Measurements from ENCODE around the gene ARL6IP1. TPM values are rescaled to one million over a fixed set of nuclear protein-coding genes. Genes with fewer than 3 reads are reported as not detected.
A peak's percentile ranks its signal among the peaks of the same experiment; 100 is the strongest.

The ARL6IP1 gene
- 120 and 287 TPM in 2 replicates for total RNA-seq (2014; rRNA removed; shearing (Covaris generic); ENCODE audit: low replicate concordance)

GRCh38 chr16:18801145-18801972, at the start of gene ARL6IP1:
TSS of gene ARL6IP1 (minus strand) at chr16:18801549. CDS start at chr16:18801466, 83 bp downstream.
- H3K9ac ChIP-seq (ENCODE audit: low read length) = peak within 1 kb of the TSS; percentile 92
- H3K27ac ChIP-seq (ENCODE audit: low read length) = peak within 1 kb of the TSS; percentile 73
- peaks cover 22% of the 10 kb centered on the region for H4K20me1 ChIP-seq (ENCODE audit: insufficient read depth, low read depth, low read length)
- H3K4me2 ChIP-seq (ENCODE audit: low read depth, low read length, poor library complexity, severe bottlenecking) = peak within 1 kb of the TSS; percentile 91
- peak within 1 kb of the TSS; percentile 92 for H3K4me3 ChIP-seq (ENCODE audit: low read length)
- peak; percentile 99 for DNase-seq
- peaks cover 34% of the 10 kb centered on the region for H3K36me3 ChIP-seq (ENCODE audit: insufficient read depth, low read length)
- no peaks in the 10 kb centered on the region for H3K27me3 ChIP-seq (ENCODE audit: low read length)
- H2AFZ ChIP-seq (ENCODE audit: low read length) = peak within 1 kb of the TSS; percentile 18; the same call in 1 of the 2 replicates
- peaks cover 55% of the 10 kb centered on the region for H3K79me2 ChIP-seq (ENCODE audit: low read length)
- H3K4me1 ChIP-seq (ENCODE audit: low read length) = peaks cover 17% of the 10 kb centered on the region
- H3K9me3 ChIP-seq (ENCODE audit: low read length) = no peaks in the 10 kb centered on the region
- H3K9me2 ChIP-seq (replicated peaks; ENCODE audit: insufficient read depth, low read length) = no peaks in the 10 kb centered on the region

- Histone ChIP-seq H3K27ac (ENCODE audit: low read length) (no peak overlapping the region), H3K79me2 (ENCODE audit: low read length) (peaks cover 19% of the 10 kb centered on the region), H3K36me3 (ENCODE audit: insufficient read depth, low read length) (peaks cover 72% of the 10 kb centered on the region), H2AFZ (ENCODE audit: low read length) (no peak overlapping the region), H3K4me2 (ENCODE audit: low read depth, low read length, poor library complexity, severe bottlenecking) (no peak overlapping the region), H3K9me2 (replicated peaks; ENCODE audit: insufficient read depth, low read length) (no peaks in the 10 kb centered on the region), H3K4me1 (ENCODE audit: low read length) (no peaks in the 10 kb centered on the region), H3K27me3 (ENCODE audit: low read length) (no peaks in the 10 kb centered on the region), H3K9me3 (ENCODE audit: low read length) (no peaks in the 10 kb centered on the region), H4K20me1 (ENCODE audit: insufficient read depth, low read depth, low read length) (no peaks in the 10 kb centered on the region), H3K9ac (ENCODE audit: low read length) (no peak overlapping the region), H3K4me3 (ENCODE audit: low read length) (no peak overlapping the region)
- DNase-seq = no peak
These were observed 45.1 kb upstream of the ARL6IP1 start for GRCh38 chr16:18846416-18846815.

GRCh38 chr16:18842565-18842964, 41.2 kb upstream of the ARL6IP1 start:
- no peak overlapping the region for H3K4me2 ChIP-seq (ENCODE audit: low read depth, low read length, poor library complexity, severe bottlenecking)
- H3K4me3 ChIP-seq (ENCODE audit: low read length) = no peak overlapping the region
- no peaks in the 10 kb centered on the region for H4K20me1 ChIP-seq (ENCODE audit: insufficient read depth, low read depth, low read length)
- no peak overlapping the region for H3K27ac ChIP-seq (ENCODE audit: low read length)
- no peaks in the 10 kb centered on the region for H3K4me1 ChIP-seq (ENCODE audit: low read length)
- no peak overlapping the region for H3K9ac ChIP-seq (ENCODE audit: low read length)
- no peaks in the 10 kb centered on the region for H3K27me3 ChIP-seq (ENCODE audit: low read length)
- no peak overlapping the region for H2AFZ ChIP-seq (ENCODE audit: low read length)
- no peaks in the 10 kb centered on the region for H3K9me3 ChIP-seq (ENCODE audit: low read length)
- peaks cover 77% of the 10 kb centered on the region for H3K36me3 ChIP-seq (ENCODE audit: insufficient read depth, low read length)
- H3K79me2 ChIP-seq (ENCODE audit: low read length) = peaks cover 19% of the 10 kb centered on the region
- no peaks in the 10 kb centered on the region for H3K9me2 ChIP-seq (replicated peaks; ENCODE audit: insufficient read depth, low read length)
- DNase-seq = no peak

GRCh38 chr16:18841833-18842525, 40.6 kb upstream of the ARL6IP1 start:
- Histone ChIP-seq H3K36me3 (ENCODE audit: insufficient read depth, low read length) (peaks cover 79% of the 10 kb centered on the region), H3K4me3 (ENCODE audit: low read length) (no peak overlapping the region), H2AFZ (ENCODE audit: low read length) (no peak overlapping the region), H3K9ac (ENCODE audit: low read length) (no peak overlapping the region), H4K20me1 (ENCODE audit: insufficient read depth, low read depth, low read length) (no peaks in the 10 kb centered on the region), H3K27me3 (ENCODE audit: low read length) (no peaks in the 10 kb centered on the region), H3K9me2 (replicated peaks; ENCODE audit: insufficient read depth, low read length) (no peaks in the 10 kb centered on the region), H3K79me2 (ENCODE audit: low read length) (peaks cover 19% of the 10 kb centered on the region), H3K9me3 (ENCODE audit: low read length) (no peaks in the 10 kb centered on the region), H3K4me2 (ENCODE audit: low read depth, low read length, poor library complexity, severe bottlenecking) (no peak overlapping the region), H3K27ac (ENCODE audit: low read length) (no peak overlapping the region), H3K4me1 (ENCODE audit: low read length) (no peaks in the 10 kb centered on the region)
- no peak for DNase-seq

GRCh38 chr16:18839555-18839954, 38.2 kb upstream of the ARL6IP1 start:
- no peaks in the 10 kb centered on the region for H3K9me2 ChIP-seq (replicated peaks; ENCODE audit: insufficient read depth, low read length)
- no peak overlapping the region for H3K4me3 ChIP-seq (ENCODE audit: low read length)
- no peak overlapping the region for H3K9ac ChIP-seq (ENCODE audit: low read length)
- no peaks in the 10 kb centered on the region for H4K20me1 ChIP-seq (ENCODE audit: insufficient read depth, low read depth, low read length)
- no peak for DNase-seq
- H3K79me2 ChIP-seq (ENCODE audit: low read length) = peaks cover 7% of the 10 kb centered on the region
- no peak overlapping the region for H2AFZ ChIP-seq (ENCODE audit: low read length)
- H3K4me1 ChIP-seq (ENCODE audit: low read length) = no peaks in the 10 kb centered on the region
- no peaks in the 10 kb centered on the region for H3K9me3 ChIP-seq (ENCODE audit: low read length)
- no peaks in the 10 kb centered on the region for H3K27me3 ChIP-seq (ENCODE audit: low read length)
- H3K36me3 ChIP-seq (ENCODE audit: insufficient read depth, low read length) = peaks cover 73% of the 10 kb centered on the region
- no peak overlapping the region for H3K27ac ChIP-seq (ENCODE audit: low read length)
- H3K4me2 ChIP-seq (ENCODE audit: low read depth, low read length, poor library complexity, severe bottlenecking) = no peak overlapping the region

GRCh38 chr16:18836702-18837101, 35.4 kb upstream of the ARL6IP1 start:
- Histone ChIP-seq H3K9me3 (ENCODE audit: low read length) (no peaks in the 10 kb centered on the region), H3K79me2 (ENCODE audit: low read length) (peaks cover 3% of the 10 kb centered on the region)

GRCh38 chr16:18834864-18835263, 33.5 kb upstream of the ARL6IP1 start:
- Histone ChIP-seq H3K9me2 (replicated peaks; ENCODE audit: insufficient read depth, low read length) (no peaks in the 10 kb centered on the region), H3K9ac (ENCODE audit: low read length) (no peak overlapping the region), H2AFZ (ENCODE audit: low read length) (no peak overlapping the region), H4K20me1 (ENCODE audit: insufficient read depth, low read depth, low read length) (no peaks in the 10 kb centered on the region), H3K4me1 (ENCODE audit: low read length) (no peaks in the 10 kb centered on the region), H3K4me2 (ENCODE audit: low read depth, low read length, poor library complexity, severe bottlenecking) (no peak overlapping the region), H3K9me3 (ENCODE audit: low read length) (no peaks in the 10 kb centered on the region), H3K27me3 (ENCODE audit: low read length) (no peaks in the 10 kb centered on the region), H3K79me2 (ENCODE audit: low read length) (no peaks in the 10 kb centered on the region; the same call in 1 of the 2 replicates), H3K27ac (ENCODE audit: low read length) (no peak overlapping the region), H3K36me3 (ENCODE audit: insufficient read depth, low read length) (peaks cover 73% of the 10 kb centered on the region), H3K4me3 (ENCODE audit: low read length) (no peak overlapping the region)
- DNase-seq = no peak

More at GRCh38 chr16:18836702-18837101, 35.4 kb upstream of the ARL6IP1 start:
- H3K27me3 ChIP-seq (ENCODE audit: low read length) = no peaks in the 10 kb centered on the region
- H3K9ac ChIP-seq (ENCODE audit: low read length) = no peak overlapping the region
- no peaks in the 10 kb centered on the region for H4K20me1 ChIP-seq (ENCODE audit: insufficient read depth, low read depth, low read length)
- peaks cover 74% of the 10 kb centered on the region for H3K36me3 ChIP-seq (ENCODE audit: insufficient read depth, low read length)
- H2AFZ ChIP-seq (ENCODE audit: low read length) = no peak overlapping the region
- no peak overlapping the region for H3K27ac ChIP-seq (ENCODE audit: low read length)
- no peak for DNase-seq
- no peak overlapping the region for H3K4me3 ChIP-seq (ENCODE audit: low read length)
- no peaks in the 10 kb centered on the region for H3K4me1 ChIP-seq (ENCODE audit: low read length)
- H3K9me2 ChIP-seq (replicated peaks; ENCODE audit: insufficient read depth, low read length) = no peaks in the 10 kb centered on the region
- no peak overlapping the region for H3K4me2 ChIP-seq (ENCODE audit: low read depth, low read length, poor library complexity, severe bottlenecking)

Measured in Karpas-422 (cell line).